Glomerular visceral epithelial cell (primary cell): ENCODE results near the gene TMEM161B.
"Not testable (repeated sequence)": the region's sequence is repeated elsewhere in the genome, so short reads cannot be mapped to it uniquely, and the experiment has no call there.

Experiments used
- DNase-seq: peaks from one replicate; pipeline ENCODE4 v3.0.0-alpha.2; 2016; ENCODE audit errors: extremely low spot score

TMEM161B gene

DNA sequence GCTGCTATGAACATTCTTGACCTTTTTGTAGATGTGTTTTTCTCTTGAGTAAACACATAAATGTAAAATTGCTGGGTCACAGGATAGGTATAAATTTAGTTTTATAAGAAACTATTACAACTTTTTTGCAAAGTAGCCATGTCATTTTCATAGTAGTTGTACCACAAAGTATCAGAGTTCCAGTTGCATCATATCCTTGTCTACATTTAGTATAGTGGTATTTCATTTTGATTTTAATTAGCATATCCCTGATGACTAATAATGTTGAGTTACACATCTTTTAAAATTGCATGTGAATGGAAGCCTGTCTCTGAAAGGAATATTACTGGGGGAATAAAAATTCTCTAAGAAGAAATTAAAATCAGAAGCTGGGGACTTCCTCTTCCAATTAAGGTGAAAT lies 85.4 kb downstream of the TMEM161B start:
- no peak for DNase-seq

DNA sequence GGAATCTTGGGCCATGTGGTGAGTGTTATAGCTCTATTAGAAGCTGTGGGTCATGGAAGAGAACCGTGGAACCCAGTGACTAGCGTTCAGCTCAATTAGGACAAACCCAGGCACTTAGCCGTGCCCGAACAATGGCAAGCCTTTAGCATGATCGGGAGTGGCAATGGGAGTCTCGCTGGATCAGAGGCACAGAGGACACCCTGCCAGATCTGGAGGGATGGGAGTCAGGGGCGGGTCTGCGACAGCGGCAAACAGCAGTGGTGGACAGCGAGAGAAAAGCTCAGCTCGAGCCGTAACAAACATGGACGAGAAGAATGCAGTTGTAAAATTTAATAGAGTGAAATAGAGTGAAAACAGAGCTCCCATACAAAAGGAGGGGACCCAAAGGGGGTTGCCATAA lies 91.2 kb downstream of the TMEM161B start:
- not testable (repeated sequence) for DNase-seq

GRCh38 chr5:88172847-88173758 lies 95.5 kb downstream of the TMEM161B start:
- no peak for DNase-seq

DNA sequence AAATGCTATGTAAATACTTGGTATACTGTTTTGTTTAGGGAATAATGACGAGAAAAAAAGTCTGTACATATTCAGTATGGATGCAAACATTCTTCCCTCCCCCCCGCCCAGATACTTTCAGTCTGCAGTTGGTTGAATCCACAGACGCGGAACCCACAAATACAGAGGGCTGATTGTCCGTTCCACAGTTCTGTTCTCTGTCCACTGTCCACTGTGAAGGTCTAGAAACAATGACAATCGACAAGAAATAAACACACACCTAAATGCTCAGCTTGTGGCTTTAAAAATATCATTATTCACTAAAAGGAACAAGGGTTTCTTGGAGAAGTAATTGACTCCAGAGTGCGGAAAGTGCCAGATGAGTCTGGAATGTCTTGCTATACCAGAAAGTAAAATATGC lies 109.1 kb downstream of the TMEM161B start:
- DNase-seq = no peak

DNA sequence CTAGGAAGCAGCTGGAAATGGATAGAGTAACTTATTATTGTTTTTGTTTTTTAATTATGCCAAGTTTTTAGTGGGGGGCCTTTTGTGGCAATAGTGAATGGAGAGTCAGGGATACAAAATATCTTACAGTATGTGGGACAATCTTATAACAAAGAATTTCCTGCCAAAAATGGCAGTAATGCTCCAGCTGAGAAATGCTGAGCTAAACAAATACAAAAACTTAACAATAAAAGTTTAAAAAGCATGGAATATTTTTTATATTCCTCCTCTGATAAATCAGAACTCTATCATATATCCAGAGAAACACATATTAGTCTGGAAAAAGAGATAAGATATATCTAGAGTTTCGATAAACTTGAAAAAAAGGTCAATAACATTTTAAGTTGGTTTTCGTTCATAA lies 110.6 kb downstream of the TMEM161B start:
- no peak for DNase-seq

- no peak for DNase-seq
These were observed 113.8 kb downstream of the TMEM161B start for GRCh38 chr5:88154891-88155290.

GRCh38 chr5:88150747-88151146 lies 117.9 kb downstream of the TMEM161B start:
- no peak for DNase-seq

DNA sequence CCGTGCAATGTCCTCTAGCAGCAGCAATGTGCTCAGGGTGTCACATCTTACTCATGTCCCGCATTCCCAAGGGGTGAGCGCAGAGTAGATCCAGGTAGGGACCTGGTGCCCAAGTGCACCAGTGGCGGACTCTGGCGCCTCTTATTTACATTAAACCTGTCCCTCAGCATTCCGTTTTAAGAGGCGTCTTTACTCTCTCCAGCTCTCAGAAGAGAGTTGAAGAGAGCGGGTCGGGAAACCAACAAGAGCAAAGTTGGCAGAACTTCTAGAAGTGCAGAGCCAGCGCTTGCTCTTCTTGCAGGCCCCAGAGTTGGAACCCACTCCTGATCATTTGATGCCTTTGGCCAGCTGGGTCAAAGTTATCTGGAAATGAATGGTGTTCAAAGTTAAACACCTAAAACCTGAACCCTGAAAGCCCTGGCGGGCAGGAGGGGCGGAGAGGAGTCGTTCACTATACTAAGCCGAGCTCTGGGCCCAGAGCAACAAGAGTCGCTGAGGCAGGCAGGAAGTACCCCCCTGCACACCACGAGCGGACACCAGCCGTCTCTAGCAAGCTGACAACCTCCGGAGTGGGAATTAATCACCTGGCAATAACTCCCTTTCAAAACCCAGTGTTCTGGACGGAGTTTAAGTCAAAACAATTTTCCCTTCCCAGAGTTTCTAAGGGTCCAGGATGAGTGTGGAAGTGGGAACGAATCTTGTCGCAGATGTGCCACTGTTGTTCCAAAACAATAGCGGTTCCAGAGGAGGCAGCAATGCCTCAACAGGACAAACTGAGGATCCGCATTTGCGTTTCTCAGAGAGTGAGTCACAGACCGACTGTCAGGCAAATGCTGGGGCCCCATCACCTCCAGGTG lies 122.8 kb downstream of the TMEM161B start:
- DNase-seq = no peak

DNA sequence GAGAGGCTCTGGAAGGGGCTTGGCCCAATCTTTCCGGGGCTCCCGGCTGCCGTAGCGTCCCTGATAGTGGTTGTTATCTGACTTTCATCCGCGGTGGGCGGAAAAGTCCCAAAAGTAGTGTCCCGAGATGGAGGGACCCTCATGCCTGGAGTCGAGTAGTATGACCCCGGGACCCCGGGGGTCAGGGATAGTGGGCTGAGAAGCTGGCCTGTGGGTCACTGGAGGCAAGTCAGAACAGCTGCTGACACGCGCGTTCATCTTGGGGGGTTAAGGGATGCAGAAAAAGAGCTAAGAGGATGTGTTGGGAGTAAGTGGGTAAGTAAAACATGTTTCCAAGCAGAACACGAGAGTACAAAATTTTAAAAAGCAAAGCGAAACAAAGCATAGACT lies 123.4 kb downstream of the TMEM161B start:
- DNase-seq = no peak
